NCI-H1417 treated with DMSO at 0.1 percent for 48 hours (cell line): ENCODE data around the gene PXDN.
"Not testable (repeated sequence)": the region's sequence is repeated elsewhere in the genome, so short reads cannot be mapped to it uniquely, and the experiment has no call there.

Source experiments
- DNase-seq: peaks from one replicate; lab custom pipeline; 2025; lab: John Stamatoyannopoulos, UW

The PXDN gene

GRCh38 chr2:1685078-1685956, 59.0 kb downstream of the PXDN start:
- DNase-seq: no peak

GRCh38 chr2:1683297-1683696, 61.0 kb downstream of the PXDN start:
- no peak for DNase-seq

GRCh38 chr2:1682181-1682440, 62.2 kb downstream of the PXDN start:
- no peak for DNase-seq

GRCh38 chr2:1681323-1682180, 62.8 kb downstream of the PXDN start:
- no peak for DNase-seq

- no peak for DNase-seq
These were observed 63.3 kb downstream of the PXDN start for GRCh38 chr2:1681017-1681318.

- DNase-seq: no peak
These were observed 63.9 kb downstream of the PXDN start for GRCh38 chr2:1680222-1681016.

- not testable (repeated sequence) for DNase-seq
These were observed 64.8 kb downstream of the PXDN start for GRCh38 chr2:1679488-1680039.

GRCh38 chr2:1679065-1679464, 65.2 kb downstream of the PXDN start:
- DNase-seq: not testable (repeated sequence)

- DNase-seq: no peak
These were observed 65.7 kb downstream of the PXDN start for GRCh38 chr2:1678609-1679008.

- no peak for DNase-seq
These were observed 66.5 kb downstream of the PXDN start for GRCh38 chr2:1677821-1678165.

- no peak for DNase-seq
These were observed 67.1 kb downstream of the PXDN start for GRCh38 chr2:1676913-1677820.

- DNase-seq: no peak
These were observed 68.0 kb downstream of the PXDN start for GRCh38 chr2:1676091-1676912.

- no peak for DNase-seq
These were observed 68.7 kb downstream of the PXDN start for GRCh38 chr2:1675633-1676032.

- no peak for DNase-seq
These were observed 69.4 kb downstream of the PXDN start for GRCh38 chr2:1674766-1675397.

GRCh38 chr2:1674276-1674675, 70.0 kb downstream of the PXDN start:
- DNase-seq: no peak

- DNase-seq: no peak
These were observed 71.0 kb downstream of the PXDN start for GRCh38 chr2:1673160-1673944.

GRCh38 chr2:1672738-1673137, 71.6 kb downstream of the PXDN start:
- no peak for DNase-seq

GRCh38 chr2:1671916-1672315, 72.4 kb downstream of the PXDN start:
- DNase-seq: no peak

GRCh38 chr2:1670636-1671035, 73.7 kb downstream of the PXDN start:
- no peak for DNase-seq
